Osteocyte (in vitro differentiated cells): ENCODE data around the gene DST. TPM values are rescaled to one million over a fixed set of nuclear protein-coding genes. Genes with fewer than 3 reads are reported as not detected.

Source experiments
- DNase-seq: peaks from one replicate; pipeline ENCODE4 v3.0.0; 2021; ENCODE audit warnings: mixed read lengths; ENCODE audit not compliant: unreplicated experiment; ENCODE audit errors: extremely low spot score
- H3K27ac Mint-ChIP-seq: one replicate; pipeline ENCODE4 v1.8.0; 2021; ENCODE audit warnings: mild to moderate bottlenecking, mixed read lengths; ENCODE audit not compliant: unreplicated experiment
- H3K27me3 Mint-ChIP-seq: one replicate; pipeline ENCODE4 v1.8.0; 2021; ENCODE audit warnings: mixed read lengths; ENCODE audit not compliant: unreplicated experiment
- H3K36me3 Mint-ChIP-seq: one replicate; pipeline ENCODE4 v1.8.0; 2021; ENCODE audit warnings: mixed read lengths; ENCODE audit not compliant: unreplicated experiment
- H3K4me1 Mint-ChIP-seq: one replicate; pipeline ENCODE4 v1.8.0; 2021; ENCODE audit warnings: mixed read lengths; ENCODE audit not compliant: unreplicated experiment
- H3K4me3 Mint-ChIP-seq: one replicate; pipeline ENCODE4 v1.8.0; 2021; ENCODE audit warnings: mild to moderate bottlenecking, moderate library complexity, mixed read lengths; ENCODE audit not compliant: unreplicated experiment
- H3K9me3 Mint-ChIP-seq: one replicate; pipeline ENCODE4 v1.8.0; 2021; ENCODE audit warnings: mixed read lengths; ENCODE audit not compliant: unreplicated experiment
- CTCF ChIP-seq: fragments of 200-600 bp; sonication (generic); IDR thresholded peaks from 2 replicates; pipeline ENCODE4 v1.5.0; 2021; ENCODE audit warnings: antibody characterized with exemption, mild to moderate bottlenecking, moderate library complexity
- total RNA-seq: library from RNA; stranded (reverse); gene quantifications from 2 replicates; pipeline ENCODE4 v1.2.1, GENCODE V29; 2021

DST gene
- total RNA-seq, 1 donor from 2014 or later: 240 TPM

- Mint-ChIP-seq H3K27ac (no peak overlapping the region), H3K4me3 (no peak overlapping the region), H3K27me3 (no peaks in the 10 kb centered on the region), H3K9me3 (no peaks in the 10 kb centered on the region), H3K36me3 (peaks cover 13% of the 10 kb centered on the region), H3K4me1 (peaks cover 26% of the 10 kb centered on the region)
- no peak for TF ChIP-seq CTCF
- no peak for DNase-seq
Observed at GRCh38 chr6:56539527-56540105, 103.1 kb downstream of the DST start.

- Mint-ChIP-seq H3K27me3 (no peaks in the 10 kb centered on the region), H3K9me3 (no peaks in the 10 kb centered on the region), H3K36me3 (peaks cover 16% of the 10 kb centered on the region), H3K27ac (no peak overlapping the region), H3K4me1 (peaks cover 21% of the 10 kb centered on the region), H3K4me3 (no peak overlapping the region)
- DNase-seq: no peak
- TF ChIP-seq CTCF: no peak
Observed at GRCh38 chr6:56538851-56539250, 103.8 kb downstream of the DST start.

GRCh38 chr6:56537223-56537770 is 105.4 kb downstream of the DST start:
- H3K27ac Mint-ChIP-seq: no peak overlapping the region
- no peak for DNase-seq
- no peak overlapping the region for H3K4me3 Mint-ChIP-seq
- H3K36me3 Mint-ChIP-seq: peaks cover 27% of the 10 kb centered on the region
- no peaks in the 10 kb centered on the region for H3K27me3 Mint-ChIP-seq
- H3K4me1 Mint-ChIP-seq: peaks cover 19% of the 10 kb centered on the region
- H3K9me3 Mint-ChIP-seq: no peaks in the 10 kb centered on the region
- TF ChIP-seq CTCF: no peak

GRCh38 chr6:56536536-56536935 is 106.2 kb downstream of the DST start:
- no peaks in the 10 kb centered on the region for H3K27me3 Mint-ChIP-seq
- no peak overlapping the region for H3K4me3 Mint-ChIP-seq
- peaks cover 19% of the 10 kb centered on the region for H3K4me1 Mint-ChIP-seq
- no peak for DNase-seq
- TF ChIP-seq CTCF: no peak
- no peaks in the 10 kb centered on the region for H3K9me3 Mint-ChIP-seq
- H3K36me3 Mint-ChIP-seq: peaks cover 33% of the 10 kb centered on the region
- no peak overlapping the region for H3K27ac Mint-ChIP-seq

- Mint-ChIP-seq H3K4me3 (no peak overlapping the region), H3K36me3 (peaks cover 42% of the 10 kb centered on the region), H3K27ac (no peak overlapping the region), H3K4me1 (peaks cover 19% of the 10 kb centered on the region), H3K9me3 (no peaks in the 10 kb centered on the region), H3K27me3 (no peaks in the 10 kb centered on the region)
- no peak for DNase-seq
- no peak for TF ChIP-seq CTCF
Observed at GRCh38 chr6:56535626-56536025, 107.1 kb downstream of the DST start.
